Measurements from ENCODE around the gene CCNT1. TPM values are rescaled to one million over a fixed set of nuclear protein-coding genes. Genes with fewer than 3 reads are reported as not detected.

Gene CCNT1
- total RNA-seq, 2 donors from 2014 or later = 12.5 to 31.6 TPM

GRCh38 chr12:48688836-48689235 is 27.7 kb downstream of the CCNT1 start:
- H3K4me3 ChIP-seq = no peak overlapping the region
- intact Hi-C loops (cut with DNase I) = no loop called here
- no peak for TF ChIP-seq CTCF (IDR thresholded peaks at IDR 0.05)
- TF ChIP-seq POLR2A (IDR thresholded peaks at IDR 0.05) = no peak
- no peak for ATAC-seq
- H3K4me1 ChIP-seq = no peaks in the 10 kb centered on the region
- peaks cover 7 to 13% of the 10 kb centered on the region in 2 donors for H3K36me3 ChIP-seq (replicated peaks in 1 of 2; ENCODE audit: insufficient read depth in 1 of 2, low read depth in 2 of 2)
- no peaks in the 10 kb centered on the region for H3K9me3 ChIP-seq
- no peak overlapping the region for H3K27ac ChIP-seq
- 50 to 56% methylated on average over 1 of the region's 1 CpG for WGBS, 2 donors
- no peaks in the 10 kb centered on the region for H3K27me3 ChIP-seq
- DNase-seq = no peak

- DNase-seq (no peak), ATAC-seq (no peak)
- no peak for TF ChIP-seq CTCF (IDR thresholded peaks at IDR 0.05)
- no peak for TF ChIP-seq POLR2A (IDR thresholded peaks at IDR 0.05)
- Histone ChIP-seq H3K27ac (no peak overlapping the region), H3K4me3 (no peak overlapping the region), H3K9me3 (no peaks in the 10 kb centered on the region), H3K36me3 (replicated peaks in 1 of 2; ENCODE audit: insufficient read depth in 1 of 2, low read depth in 2 of 2) (peaks cover 0 to 3% of the 10 kb centered on the region in 2 donors), H3K4me1 (no peaks in the 10 kb centered on the region), H3K27me3 (no peaks in the 10 kb centered on the region)
- WGBS, 2 donors = 82 to 85% methylated on average over 4 of the region's 4 CpGs
- intact Hi-C loops (cut with DNase I) = no loop called here
These were observed 28.9 kb downstream of the CCNT1 start for GRCh38 chr12:48687592-48687991.

- DNase-seq (no peak), ATAC-seq (no peak)
- Histone ChIP-seq H3K27ac (no peak overlapping the region), H3K4me1 (no peaks in the 10 kb centered on the region), H3K36me3 (replicated peaks in 1 of 2; ENCODE audit: insufficient read depth in 1 of 2, low read depth in 2 of 2) (peaks cover 0 to 3% of the 10 kb centered on the region in 2 donors), H3K4me3 (no peak overlapping the region), H3K9me3 (no peaks in the 10 kb centered on the region), H3K27me3 (no peaks in the 10 kb centered on the region)
- WGBS, 2 donors = 81% methylated on average over 6 of the region's 6 CpGs
- TF ChIP-seq CTCF (IDR thresholded peaks at IDR 0.05) (no peak), POLR2A (IDR thresholded peaks at IDR 0.05) (no peak)
- intact Hi-C loops (cut with DNase I) = no loop called here
These were observed 29.7 kb downstream of the CCNT1 start for GRCh38 chr12:48686615-48687334.

GRCh38 chr12:48686037-48686595 is 30.4 kb downstream of the CCNT1 start:
- DNase-seq = no peak
- no peaks in the 10 kb centered on the region for H3K27me3 ChIP-seq
- H3K9me3 ChIP-seq = no peaks in the 10 kb centered on the region
- peaks cover 0 to 3% of the 10 kb centered on the region in 2 donors for H3K36me3 ChIP-seq (replicated peaks in 1 of 2; ENCODE audit: insufficient read depth in 1 of 2, low read depth in 2 of 2)
- ATAC-seq = no peak
- TF ChIP-seq CTCF (IDR thresholded peaks at IDR 0.05) (no peak), POLR2A (IDR thresholded peaks at IDR 0.05) (no peak)
- H3K27ac ChIP-seq = no peak overlapping the region
- 38 to 40% methylated on average over 3 of the region's 3 CpGs for WGBS, 2 donors
- intact Hi-C loops (cut with DNase I) = no loop called here
- H3K4me3 ChIP-seq = no peak overlapping the region
- peaks cover under 1% of the 10 kb centered on the region for H3K4me1 ChIP-seq

GRCh38 chr12:48683534-48683933 is 33.0 kb downstream of the CCNT1 start:
- Histone ChIP-seq H3K27ac (no peak overlapping the region), H3K4me1 (peaks cover 26% of the 10 kb centered on the region), H3K27me3 (no peaks in the 10 kb centered on the region), H3K4me3 (no peak overlapping the region), H3K36me3 (replicated peaks in 1 of 2; ENCODE audit: insufficient read depth in 1 of 2, low read depth in 2 of 2) (peaks cover 0 to 3% of the 10 kb centered on the region in 2 donors), H3K9me3 (no peaks in the 10 kb centered on the region)
- WGBS, 2 donors = 84 to 87% methylated on average over 4 of the region's 4 CpGs
- ATAC-seq (no peak), DNase-seq (no peak)
- TF ChIP-seq CTCF (IDR thresholded peaks at IDR 0.05) (no peak), POLR2A (IDR thresholded peaks at IDR 0.05) (no peak)
- intact Hi-C loops (cut with DNase I) = no loop called here

All from body of pancreas (tissue), 4 donors.